H9 (cell line): Measurements from ENCODE around the gene CMC4. TPM values are rescaled to one million over a fixed set of nuclear protein-coding genes. Genes with fewer than 3 reads are reported as not detected.

Source experiments
- DNase-seq: peaks from one replicate; pipeline ENCODE4 v3.0.0-alpha.2; 2017
- H2AFZ ChIP-seq: one replicate; pipeline ENCODE4 v1.6.1; 2013; ENCODE audit warnings: mild to moderate bottlenecking, low read length, control low read depth, moderate library complexity
- H2AK5ac ChIP-seq: 2 replicates; pipeline ENCODE4 v1.6.1; 2013; ENCODE audit warnings: low read length, control low read depth, mixed read lengths; ENCODE audit not compliant: insufficient read length
- H2BK120ac ChIP-seq: one replicate; pipeline ENCODE4 v1.6.1; 2013; ENCODE audit warnings: low read depth, mild to moderate bottlenecking, low read length, control low read depth, inconsistent platforms; ENCODE audit not compliant: poor library complexity, severe bottlenecking
- H2BK12ac ChIP-seq: 2 replicates; pipeline ENCODE4 v1.6.1; 2013; ENCODE audit warnings: low read length, control low read depth, mixed read lengths, low read depth; ENCODE audit not compliant: insufficient read length
- H2BK15ac ChIP-seq: 2 replicates; pipeline ENCODE4 v1.6.1; 2013; ENCODE audit warnings: low read depth, low read length, control low read depth
- H2BK20ac ChIP-seq: one replicate; pipeline ENCODE4 v1.6.1; 2013; ENCODE audit warnings: low read depth, mild to moderate bottlenecking, low read length, control low read depth, inconsistent platforms; ENCODE audit not compliant: poor library complexity, severe bottlenecking
- H2BK5ac ChIP-seq: 2 replicates; pipeline ENCODE4 v1.6.1; 2013; ENCODE audit warnings: low read length, control low read depth, mixed read lengths; ENCODE audit not compliant: insufficient read length
- H3K14ac ChIP-seq: 2 replicates; pipeline ENCODE4 v1.6.1; 2013; ENCODE audit warnings: low read length, control low read depth; ENCODE audit not compliant: insufficient read depth
- H3K18ac ChIP-seq: 2 replicates; pipeline ENCODE4 v1.6.1; 2013; ENCODE audit warnings: low read depth, mild to moderate bottlenecking, mixed read lengths, low read length, control low read depth; ENCODE audit not compliant: insufficient read length
- H3K23ac ChIP-seq: 2 replicates; pipeline ENCODE4 v1.6.1; 2013; ENCODE audit warnings: low read length, control low read depth, mixed read lengths, low read depth; ENCODE audit not compliant: insufficient read length
- H3K23me2 ChIP-seq: 2 replicates; pipeline ENCODE4 v1.6.1; 2013; ENCODE audit warnings: low read depth, mild to moderate bottlenecking, mixed read lengths, low read length, control low read depth; ENCODE audit not compliant: insufficient read length, poor library complexity, severe bottlenecking
- H3K27ac ChIP-seq: 2 replicates; pipeline ENCODE4 v1.5.1; 2013; ENCODE audit warnings: low read length, control low read depth, mixed read lengths, low read depth; ENCODE audit not compliant: insufficient read length
- H3K27me3 ChIP-seq: 2 replicates; pipeline ENCODE4 v1.6.1; 2013; ENCODE audit warnings: low read length, control low read depth, inconsistent platforms; ENCODE audit not compliant: insufficient read depth
- H3K4ac ChIP-seq: 2 replicates; pipeline ENCODE4 v1.6.1; 2013; ENCODE audit warnings: low read depth, mild to moderate bottlenecking, control low read depth, inconsistent platforms, low read length, moderate library complexity
- H3K4me1 ChIP-seq: 2 replicates; pipeline ENCODE4 v1.6.1; 2013; ENCODE audit warnings: low read length, control low read depth, inconsistent platforms; ENCODE audit not compliant: insufficient read depth
- H3K4me2 ChIP-seq: 2 replicates; pipeline ENCODE4 v1.6.1; 2013; ENCODE audit warnings: low read length, control low read depth, mixed read lengths; ENCODE audit not compliant: insufficient read length, insufficient read depth
- H3K56ac ChIP-seq: 2 replicates; pipeline ENCODE4 v1.6.1; 2013; ENCODE audit warnings: low read depth, mild to moderate bottlenecking, mixed read lengths, low read length, control low read depth; ENCODE audit not compliant: insufficient read length
- H3K79me1 ChIP-seq: 2 replicates; pipeline ENCODE4 v1.6.1; 2013; ENCODE audit warnings: low read depth, mild to moderate bottlenecking, moderate library complexity, low read length, control low read depth, inconsistent platforms; ENCODE audit not compliant: insufficient read depth, poor library complexity, severe bottlenecking
- H3K79me2 ChIP-seq: 2 replicates; pipeline ENCODE4 v1.6.1; 2013; ENCODE audit warnings: low read length, control low read depth, inconsistent platforms; ENCODE audit not compliant: insufficient read depth
- H3K9ac ChIP-seq: 2 replicates; pipeline ENCODE4 v1.6.1; 2013; ENCODE audit warnings: low read length, control low read depth, mixed read lengths; ENCODE audit not compliant: insufficient read length; ENCODE audit errors: extremely low read depth
- H3K9me3 ChIP-seq: one replicate; pipeline ENCODE4 v1.6.1; 2013; ENCODE audit warnings: low read depth, low read length, inconsistent platforms; ENCODE audit not compliant: control insufficient read depth
- H3T11ph ChIP-seq: one replicate; pipeline ENCODE4 v1.6.1; 2013; ENCODE audit warnings: mild to moderate bottlenecking, low read length, control low read depth, inconsistent platforms
- H4K20me1 ChIP-seq: one replicate; pipeline ENCODE4 v1.6.1; 2013; ENCODE audit not compliant: control insufficient read depth, insufficient read length, insufficient read depth
- H4K5ac ChIP-seq: 2 replicates; pipeline ENCODE4 v1.6.1; 2013; ENCODE audit warnings: low read depth, mild to moderate bottlenecking, mixed read lengths, low read length, control low read depth; ENCODE audit not compliant: insufficient read length
- H4K8ac ChIP-seq: replicated peaks from 2 replicates; pipeline ENCODE4 v1.6.1; 2013; ENCODE audit warnings: low read length, control low read depth, mixed read lengths, low read depth; ENCODE audit not compliant: insufficient read length
- H4K91ac ChIP-seq: 2 replicates; pipeline ENCODE4 v1.6.1; 2013; ENCODE audit warnings: low read depth, mild to moderate bottlenecking, moderate library complexity, mixed read lengths, low read length, control low read depth; ENCODE audit not compliant: insufficient read length
- H3K27ac Mint-ChIP-seq, 3 experiments: 2 replicates in 2 of 3; 3 replicates in 1 of 3; pipeline ENCODE4 v1.8.0; 2020 to 2021; ENCODE audit warnings: mixed read lengths in 3 of 3, mild to moderate bottlenecking in 1 of 3, moderate library complexity in 1 of 3
- H3K27me3 Mint-ChIP-seq: 2 replicates; pipeline ENCODE4 v1.8.0; 2021; ENCODE audit warnings: low read depth, mild to moderate bottlenecking, moderate library complexity, mixed read lengths
- H3K36me3 Mint-ChIP-seq, 3 experiments: 2 replicates in 2 of 3; 3 replicates in 1 of 3; pipeline ENCODE4 v1.8.0; 2020 to 2021; ENCODE audit warnings: low read depth in 3 of 3, mixed read lengths in 3 of 3; ENCODE audit not compliant: insufficient read depth in 1 of 3
- H3K4me1 Mint-ChIP-seq, 2 experiments: 2 replicates each; pipeline ENCODE4 v1.8.0; 2020; ENCODE audit warnings: mixed read lengths in 2 of 2
- H3K4me3 Mint-ChIP-seq, 2 experiments: 2 replicates in 1 of 2; 3 replicates in 1 of 2; pipeline ENCODE4 v1.8.0; 2020 to 2021; ENCODE audit warnings: mild to moderate bottlenecking in 2 of 2, mixed read lengths in 2 of 2, moderate library complexity in 1 of 2
- H3K9me3 Mint-ChIP-seq, 2 experiments: 2 replicates in 1 of 2; 3 replicates in 1 of 2; pipeline ENCODE4 v1.8.0; 2020; ENCODE audit warnings: mild to moderate bottlenecking in 2 of 2, mixed read lengths in 2 of 2, moderate library complexity in 1 of 2
- WGBS: extraction: QIAGEN DNeasy Blood & Tissue Kit; methylation state at CpG from one replicate; pipeline ENCODE4 v1.1.7; 2013; ENCODE audit warnings: missing lambda C conversion rate, low lambda C conversion rate, mixed read lengths; ENCODE audit not compliant: insufficient read length; ENCODE audit errors: extremely low coverage; 5-methylcytosine and 5-hydroxymethylcytosine counted together
- total RNA-seq: library from RNA; stranded (reverse); gene quantifications from 2 replicates; pipeline ENCODE4 v1.2.1, GENCODE V29; 2021
- TF ChIP-seq, protein P1 (sequence below): fragments of 200-600 bp; sonication (generic); conservative IDR thresholded peaks from 3 replicates; pipeline ENCODE4 v1.8.0; 2021; ENCODE audit warnings: antibody characterized with exemption, mild to moderate bottlenecking

The CMC4 gene
- total RNA-seq, 1 experiment from 2014 or later = 6.2 TPM

GRCh38 chrX:155113097-155113496, 42.2 kb upstream of the CMC4 start:
- Histone ChIP-seq H2AFZ (no peak overlapping the region), H2BK15ac (no peak overlapping the region), H3K4me2 (no peak overlapping the region), H4K5ac (no peak overlapping the region), H2AK5ac (no peak overlapping the region), H2BK20ac (no peak overlapping the region), H3K14ac (no peak overlapping the region), H2BK12ac (no peak overlapping the region), H4K91ac (no peak overlapping the region), H3K23me2 (no peaks in the 10 kb centered on the region), H3K9ac (no peak overlapping the region), H3K56ac (no peak overlapping the region), H3K4me1 (no peaks in the 10 kb centered on the region), H3K27me3 (no peaks in the 10 kb centered on the region), H3T11ph (no peak overlapping the region), H3K79me1 (no peaks in the 10 kb centered on the region), H4K20me1 (no peaks in the 10 kb centered on the region), H2BK120ac (no peak overlapping the region), H2BK5ac (no peak overlapping the region), H3K27ac (no peak overlapping the region), H3K18ac (no peak overlapping the region), H3K4ac (no peak overlapping the region), H3K23ac (no peak overlapping the region), H4K8ac (no peak overlapping the region), H3K9me3 (peaks cover 28% of the 10 kb centered on the region), H3K79me2 (no peaks in the 10 kb centered on the region)
- no peak for DNase-seq
- peaks cover 70 to 77% of the 10 kb centered on the region in 2 experiments for H3K9me3 Mint-ChIP-seq
- TF ChIP-seq, protein P1, sequence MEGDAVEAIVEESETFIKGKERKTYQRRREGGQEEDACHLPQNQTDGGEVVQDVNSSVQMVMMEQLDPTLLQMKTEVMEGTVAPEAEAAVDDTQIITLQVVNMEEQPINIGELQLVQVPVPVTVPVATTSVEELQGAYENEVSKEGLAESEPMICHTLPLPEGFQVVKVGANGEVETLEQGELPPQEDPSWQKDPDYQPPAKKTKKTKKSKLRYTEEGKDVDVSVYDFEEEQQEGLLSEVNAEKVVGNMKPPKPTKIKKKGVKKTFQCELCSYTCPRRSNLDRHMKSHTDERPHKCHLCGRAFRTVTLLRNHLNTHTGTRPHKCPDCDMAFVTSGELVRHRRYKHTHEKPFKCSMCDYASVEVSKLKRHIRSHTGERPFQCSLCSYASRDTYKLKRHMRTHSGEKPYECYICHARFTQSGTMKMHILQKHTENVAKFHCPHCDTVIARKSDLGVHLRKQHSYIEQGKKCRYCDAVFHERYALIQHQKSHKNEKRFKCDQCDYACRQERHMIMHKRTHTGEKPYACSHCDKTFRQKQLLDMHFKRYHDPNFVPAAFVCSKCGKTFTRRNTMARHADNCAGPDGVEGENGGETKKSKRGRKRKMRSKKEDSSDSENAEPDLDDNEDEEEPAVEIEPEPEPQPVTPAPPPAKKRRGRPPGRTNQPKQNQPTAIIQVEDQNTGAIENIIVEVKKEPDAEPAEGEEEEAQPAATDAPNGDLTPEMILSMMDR = no peak
- H3K36me3 Mint-ChIP-seq = peaks cover 10 to 39% (median 23%) of the 10 kb centered on the region in 3 experiments; a peak in 6 of 7 replicates
- H3K27ac Mint-ChIP-seq = no peak overlapping the region
- no peaks in the 10 kb centered on the region for H3K4me1 Mint-ChIP-seq
- no CpG with 5 or more reads among the region's 4 CpGs for WGBS
- no peak overlapping the region for H3K4me3 Mint-ChIP-seq
- no peaks in the 10 kb centered on the region for H3K27me3 Mint-ChIP-seq
